Ecto neural progenitor cell (in vitro differentiated cells): ENCODE results near the gene ASB14.

Experiments used
- DNase-seq: peaks from one replicate; pipeline ENCODE4 v3.0.0-alpha.2; 2018; ENCODE audit warnings: low spot score

ASB14 gene

GRCh38 chr3:57261119-57261518 is 31.4 kb downstream of the ASB14 start:
- DNase-seq = no peak

- no peak for DNase-seq
Observed at GRCh38 chr3:57257678-57258077, 34.8 kb downstream of the ASB14 start.

DNA sequence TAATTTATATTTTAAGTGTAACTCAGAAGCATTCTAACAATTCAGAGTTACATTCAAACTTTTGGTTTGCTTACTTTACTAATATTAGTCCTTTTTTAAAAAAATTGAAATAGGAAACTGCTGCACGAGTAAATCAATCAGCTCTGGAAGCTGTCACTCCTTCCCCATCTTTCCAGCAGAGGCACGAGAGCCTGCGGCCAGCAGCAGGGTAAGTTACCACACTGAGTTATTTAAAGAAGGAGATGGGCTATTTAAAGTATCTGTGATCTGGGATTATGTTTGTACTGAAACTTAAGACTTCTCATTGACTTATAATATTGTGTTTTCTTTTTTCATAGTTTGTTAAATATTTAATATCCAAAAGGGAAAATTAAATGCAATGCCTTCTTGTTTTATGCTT is 35.6 kb downstream of the ASB14 start:
- no peak for DNase-seq

GRCh38 chr3:57252404-57252803 is 40.1 kb downstream of the ASB14 start:
- DNase-seq = no peak

GRCh38 chr3:57244946-57245345 is 47.5 kb downstream of the ASB14 start:
- no peak for DNase-seq

DNA sequence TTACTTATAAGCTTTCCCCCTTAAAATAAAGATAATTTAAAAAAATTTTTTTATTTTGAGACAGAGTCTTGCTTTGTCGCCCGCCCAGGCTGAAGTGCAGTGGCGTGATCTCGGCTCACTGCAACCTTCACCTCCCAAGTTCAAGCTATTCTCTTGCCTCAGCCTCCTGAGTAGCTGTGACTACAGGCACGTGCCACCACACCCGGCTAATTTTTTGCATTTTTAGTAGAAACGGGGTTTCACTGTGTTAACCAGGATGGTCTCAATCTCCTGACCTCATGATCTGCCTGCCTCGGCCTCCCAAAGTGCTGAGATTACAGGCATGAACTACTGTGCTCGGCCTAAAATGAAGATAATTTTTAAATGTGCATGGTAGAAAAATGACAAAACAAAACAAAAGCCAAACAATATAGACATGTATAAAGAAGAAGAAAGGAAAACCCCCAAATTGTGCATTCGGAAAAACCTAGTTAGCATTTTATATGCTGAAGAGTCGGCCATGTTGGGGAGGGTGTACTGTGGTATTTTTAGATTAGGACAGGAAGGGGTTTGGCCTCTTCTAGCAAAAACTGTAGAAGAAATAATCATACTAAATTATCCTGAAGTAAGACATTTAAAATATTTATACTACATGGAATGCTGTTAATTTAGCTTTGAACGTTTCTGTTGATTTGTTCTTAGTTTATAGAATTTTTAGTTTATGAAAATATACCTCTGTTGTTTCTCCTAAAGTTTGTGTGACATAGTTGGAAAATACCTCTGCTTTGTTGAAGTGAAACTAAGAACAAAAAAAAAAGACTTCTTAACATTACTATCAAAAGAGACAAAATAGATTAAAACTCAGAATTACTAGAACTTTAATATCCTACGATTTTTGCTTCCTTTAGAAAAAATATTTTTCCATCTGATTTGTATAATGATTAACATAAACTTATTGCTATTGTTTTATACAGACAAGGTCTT is 57.6 kb downstream of the ASB14 start:
- DNase-seq = no peak

GRCh38 chr3:57233799-57234198 is 58.7 kb downstream of the ASB14 start:
- no peak for DNase-seq

- no peak for DNase-seq
Observed at GRCh38 chr3:57230006-57230405, 62.5 kb downstream of the ASB14 start.

- peak; percentile 56 for DNase-seq
Observed at GRCh38 chr3:57227930-57228751, 64.3 kb downstream of the ASB14 start.

GRCh38 chr3:57227204-57227929 is 65.1 kb downstream of the ASB14 start, which contains the start of gene APPL1:
APPL1 (plus strand) TSS chr3:57227729; CDS start chr3:57227884, 155 bp downstream.
- DNase-seq = peak; percentile 96

DNA sequence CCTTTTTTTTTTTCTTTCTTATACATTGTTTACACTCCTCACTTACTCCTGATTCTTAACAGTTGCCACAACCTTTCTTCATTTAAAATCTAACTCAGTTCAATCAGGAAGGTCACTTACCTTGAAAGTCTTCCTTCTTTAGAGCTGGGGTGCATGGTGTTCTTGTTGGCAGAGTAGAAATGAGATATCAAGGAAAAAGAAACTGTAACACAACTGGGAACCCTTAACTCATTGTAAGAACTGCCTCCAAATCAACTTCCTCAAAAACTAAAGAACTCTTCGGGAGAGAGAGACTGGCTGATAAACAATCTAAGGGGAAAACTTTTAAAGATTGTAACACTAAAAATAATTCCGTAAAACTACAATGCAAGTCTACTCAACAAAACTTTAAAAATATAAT is 66.3 kb downstream of the ASB14 start:
- DNase-seq = no peak

- no peak for DNase-seq
Observed at GRCh38 chr3:57224856-57225255, 67.6 kb downstream of the ASB14 start.

DNA sequence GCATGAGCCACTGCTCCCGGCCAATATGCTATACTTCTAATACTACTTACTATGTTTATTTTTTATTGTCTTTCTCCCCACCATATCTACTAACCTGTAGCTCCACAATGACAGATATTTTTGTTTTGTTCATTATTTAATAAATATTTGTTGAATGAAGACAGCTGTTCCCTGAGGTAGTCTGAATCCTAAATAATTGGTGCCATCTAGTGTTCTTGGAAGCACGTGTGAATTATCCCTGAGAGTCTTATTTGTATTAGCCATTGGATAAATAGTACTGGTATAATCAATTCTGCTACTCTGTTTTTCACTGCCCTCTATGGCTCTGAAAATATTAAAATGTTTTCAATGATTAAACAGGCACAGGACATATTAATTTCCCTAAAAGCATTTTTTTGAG is 70.6 kb downstream of the ASB14 start:
- DNase-seq = no peak
